DND-41 (cell line): ENCODE data around the gene SGK1.

ENCODE experiments used
- ATAC-seq: fragments of 200-7000 bp; cut with Tn5 transposase; 3 replicates; pipeline ENCODE4 v1.9.1; 2021; ENCODE audit warnings: low read depth; ENCODE audit not compliant: insufficient read depth
- DNase-seq: peaks from one replicate; pipeline ENCODE4 v3.0.0-alpha.2; 2020
- H2AFZ ChIP-seq: 2 replicates; pipeline ENCODE4 v1.6.0; 2012; ENCODE audit warnings: low read depth, low read length
- H3K27ac ChIP-seq: 2 replicates; pipeline ENCODE4 v1.5.1; 2012; ENCODE audit warnings: low read length, inconsistent platforms
- H3K27me3 ChIP-seq: fragments of 200-600 bp; sonication (generic); 2 replicates; pipeline ENCODE4 v1.6.0; 2012; ENCODE audit warnings: low read length, mild to moderate bottlenecking, inconsistent platforms; ENCODE audit not compliant: insufficient read depth, poor library complexity
- H3K36me3 ChIP-seq: 2 replicates; pipeline ENCODE4 v1.5.1; 2012; ENCODE audit warnings: low read length, inconsistent platforms; ENCODE audit not compliant: insufficient read depth
- H3K4me1 ChIP-seq: 2 replicates; pipeline ENCODE4 v1.5.1; 2012; ENCODE audit warnings: mild to moderate bottlenecking, low read length; ENCODE audit not compliant: insufficient read depth
- H3K4me2 ChIP-seq: 2 replicates; pipeline ENCODE4 v1.6.0; 2012; ENCODE audit warnings: mild to moderate bottlenecking, moderate library complexity, low read length, inconsistent platforms; ENCODE audit not compliant: insufficient read depth
- H3K4me3 ChIP-seq, 2 experiments: fragments of 200-600 bp in 1 of 2; shearing (Covaris generic) in 1 of 2; 2 replicates each; pipeline ENCODE4 v1.5.1; 2012 to 2016; ENCODE audit warnings: inconsistent platforms in 2 of 2, low read length in 2 of 2, mild to moderate bottlenecking in 2 of 2, low read depth in 1 of 2, moderate library complexity in 1 of 2
- H3K79me2 ChIP-seq: 2 replicates; pipeline ENCODE4 v1.6.0; 2012; ENCODE audit warnings: low read length, inconsistent platforms; ENCODE audit not compliant: insufficient read depth
- H3K9ac ChIP-seq: 2 replicates; pipeline ENCODE4 v1.6.0; 2012; ENCODE audit warnings: low read depth, mild to moderate bottlenecking, inconsistent platforms, low read length, moderate library complexity
- H3K9me3 ChIP-seq: 2 replicates; pipeline ENCODE4 v1.5.1; 2012; ENCODE audit warnings: low read length, moderate library complexity, mild to moderate bottlenecking, inconsistent platforms; ENCODE audit not compliant: insufficient read depth, severe bottlenecking
- H4K20me1 ChIP-seq: 2 replicates; pipeline ENCODE4 v1.6.0; 2012; ENCODE audit warnings: low read length; ENCODE audit not compliant: insufficient read depth
- CTCF ChIP-seq: IDR thresholded peaks from 2 replicates; pipeline ENCODE4 v1.5.1; 2012; ENCODE audit warnings: borderline replicate concordance, low read length, moderate library complexity, mild to moderate bottlenecking; ENCODE audit not compliant: poor library complexity, severe bottlenecking; ENCODE audit errors: extremely low read depth
- EZH2 ChIP-seq: IDR thresholded peaks from 3 replicates; pipeline ENCODE4 v1.6.1; 2012; ENCODE audit warnings: borderline replicate concordance, low read depth, mild to moderate bottlenecking, moderate library complexity, low read length, inconsistent platforms; ENCODE audit not compliant: severe bottlenecking

Gene SGK1

GRCh38 chr6:134339216-134339615 is 21.3 kb upstream of the SGK1 start:
- H3K9ac ChIP-seq = no peak overlapping the region
- H3K36me3 ChIP-seq = no peaks in the 10 kb centered on the region
- no peaks in the 10 kb centered on the region for H3K9me3 ChIP-seq
- no peaks in the 10 kb centered on the region for H4K20me1 ChIP-seq
- DNase-seq (no peak), ATAC-seq (no peak)
- H2AFZ ChIP-seq = no peak overlapping the region
- H3K27ac ChIP-seq = no peak overlapping the region
- H3K4me3 ChIP-seq = no peak overlapping the region
- peaks cover 4% of the 10 kb centered on the region for H3K4me1 ChIP-seq
- TF ChIP-seq EZH2 (no peak), CTCF (no peak)
- H3K4me2 ChIP-seq = no peak overlapping the region
- H3K79me2 ChIP-seq = no peaks in the 10 kb centered on the region
- H3K27me3 ChIP-seq = no peaks in the 10 kb centered on the region

GRCh38 chr6:134331256-134331655 is 13.3 kb upstream of the SGK1 start:
- Histone ChIP-seq H4K20me1 (no peaks in the 10 kb centered on the region), H3K4me1 (peaks cover 37% of the 10 kb centered on the region), H3K36me3 (no peaks in the 10 kb centered on the region), H3K9ac (no peak overlapping the region), H3K9me3 (no peaks in the 10 kb centered on the region), H2AFZ (no peak overlapping the region), H3K27ac (no peak overlapping the region), H3K27me3 (no peaks in the 10 kb centered on the region), H3K4me3 (no peak overlapping the region), H3K79me2 (no peaks in the 10 kb centered on the region), H3K4me2 (no peak overlapping the region)
- ATAC-seq = no peak
- TF ChIP-seq EZH2 = no peak
- no peak for TF ChIP-seq CTCF
- no peak for DNase-seq

- ATAC-seq (no peak), DNase-seq (no peak)
- H3K9ac ChIP-seq = no peak overlapping the region
- H2AFZ ChIP-seq = no peak overlapping the region
- no peaks in the 10 kb centered on the region for H3K79me2 ChIP-seq
- H3K36me3 ChIP-seq = no peaks in the 10 kb centered on the region
- no peak overlapping the region for H3K4me2 ChIP-seq
- peaks cover 37% of the 10 kb centered on the region for H3K4me1 ChIP-seq
- TF ChIP-seq CTCF (no peak), EZH2 (no peak)
- no peaks in the 10 kb centered on the region for H3K9me3 ChIP-seq
- H3K27me3 ChIP-seq = no peaks in the 10 kb centered on the region
- H3K4me3 ChIP-seq = no peak overlapping the region
- no peaks in the 10 kb centered on the region for H4K20me1 ChIP-seq
- no peak overlapping the region for H3K27ac ChIP-seq
These were observed 12.6 kb upstream of the SGK1 start for GRCh38 chr6:134330555-134330954.

GRCh38 chr6:134328792-134329191 is 10.9 kb upstream of the SGK1 start:
- Histone ChIP-seq H3K9ac (no peak overlapping the region), H3K4me2 (no peak overlapping the region), H3K36me3 (no peaks in the 10 kb centered on the region), H3K27me3 (no peaks in the 10 kb centered on the region), H4K20me1 (no peaks in the 10 kb centered on the region), H3K27ac (no peak overlapping the region), H3K4me3 (no peak overlapping the region), H3K4me1 (peaks cover 29% of the 10 kb centered on the region), H3K79me2 (no peaks in the 10 kb centered on the region), H3K9me3 (no peaks in the 10 kb centered on the region), H2AFZ (no peak overlapping the region)
- ATAC-seq = no peak
- no peak for DNase-seq
- TF ChIP-seq CTCF (no peak), EZH2 (no peak)
